Stimulated activated CD4-positive, alpha-beta T cell treated with anti-CD3 and anti-CD28 coated beads, TNF-alpha, amount 100 ng/mL, for 1 hour (primary cell): ENCODE data around the gene G6PC1.
"Not testable (repeated sequence)": the region's sequence is repeated elsewhere in the genome, so short reads cannot be mapped to it uniquely, and the experiment has no call there.

Source experiments
- DNase-seq, 3 donors: peaks; one replicate each; pipeline ENCODE4 v3.0.0-alpha.2; 2020; ENCODE audit warnings: low read depth in 3 of 3, low spot score in 1 of 3

The G6PC1 gene

GRCh38 chr17:42873932-42874695 is 26.5 kb upstream of the G6PC1 start:
- not testable (repeated sequence) for DNase-seq

- no peak for DNase-seq
Observed at GRCh38 chr17:42877037-42877436, 23.6 kb upstream of the G6PC1 start.

GRCh38 chr17:42878123-42878880 is 22.3 kb upstream of the G6PC1 start:
- no peak for DNase-seq

GRCh38 chr17:42878924-42879595 is 21.5 kb upstream of the G6PC1 start:
- DNase-seq: no peak

GRCh38 chr17:42879596-42879985 is 21.0 kb upstream of the G6PC1 start:
- DNase-seq: no peak

- DNase-seq: no peak
Observed at GRCh38 chr17:42880776-42881310, 19.8 kb upstream of the G6PC1 start.

GRCh38 chr17:42881706-42882105 is 18.9 kb upstream of the G6PC1 start:
- DNase-seq: not testable (repeated sequence)

GRCh38 chr17:42882166-42882565 is 18.4 kb upstream of the G6PC1 start:
- no peak for DNase-seq

GRCh38 chr17:42883802-42884558 is 16.6 kb upstream of the G6PC1 start:
- no peak for DNase-seq

GRCh38 chr17:42885806-42886205 is 14.8 kb upstream of the G6PC1 start:
- DNase-seq: not testable (repeated sequence)

- no peak for DNase-seq
Observed at GRCh38 chr17:42886283-42887176, 14.1 kb upstream of the G6PC1 start.

GRCh38 chr17:42889809-42890208 is 10.8 kb upstream of the G6PC1 start:
- DNase-seq: no peak

GRCh38 chr17:42891539-42892152 is 9.0 kb upstream of the G6PC1 start:
- DNase-seq: no peak

- DNase-seq: no peak
Observed at GRCh38 chr17:42893359-42893758, 7.2 kb upstream of the G6PC1 start.

GRCh38 chr17:42894283-42895184 is 6.1 kb upstream of the G6PC1 start:
- no peak for DNase-seq

- no peak for DNase-seq
Observed at GRCh38 chr17:42895185-42895555, 5.4 kb upstream of the G6PC1 start.

GRCh38 chr17:42898147-42898811 is 2.3 kb upstream of the G6PC1 start:
- no peak for DNase-seq

GRCh38 chr17:42899981-42900380 is 618 bp upstream of the G6PC1 start:
- DNase-seq: not testable (repeated sequence)
